LNCAP (cell line): ENCODE data around the gene RALGAPB.

ENCODE experiments used
- TF ChIP-seq, protein P1 (sequence below): fragments of 450-650 bp; IDR thresholded peaks from 2 replicates; pipeline ENCODE4 v1.5.1; 2017; ENCODE audit warnings: mild to moderate bottlenecking

RALGAPB gene

DNA sequence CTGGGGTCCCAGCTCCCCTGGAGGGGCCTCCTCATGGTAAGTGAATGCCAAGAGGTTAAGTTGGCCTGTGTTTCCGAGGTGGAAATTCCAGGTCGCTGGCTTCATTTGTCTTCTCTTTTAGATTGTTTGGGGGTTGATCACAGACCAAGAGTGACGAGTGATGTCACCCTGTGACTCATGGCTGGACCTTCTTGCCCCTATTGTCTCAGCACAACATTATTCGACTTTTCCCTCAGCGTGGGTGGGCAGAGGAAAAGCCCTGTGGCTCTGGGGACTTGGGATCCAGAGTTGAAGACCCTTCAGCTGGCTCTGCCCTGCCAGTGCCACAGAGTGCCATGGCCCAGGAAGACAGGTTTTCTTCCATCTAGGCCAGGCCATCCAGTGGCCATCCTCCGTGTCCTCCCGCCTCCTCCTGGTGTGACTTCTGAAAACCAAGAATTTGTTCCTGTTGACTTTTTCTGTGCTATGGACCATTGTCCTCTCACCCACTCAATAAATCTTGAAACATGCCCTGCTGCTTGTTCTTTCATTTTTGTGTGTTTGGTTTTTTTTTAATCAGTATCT, 22.1 kb upstream of the RALGAPB start:
- TF ChIP-seq, protein P1, sequence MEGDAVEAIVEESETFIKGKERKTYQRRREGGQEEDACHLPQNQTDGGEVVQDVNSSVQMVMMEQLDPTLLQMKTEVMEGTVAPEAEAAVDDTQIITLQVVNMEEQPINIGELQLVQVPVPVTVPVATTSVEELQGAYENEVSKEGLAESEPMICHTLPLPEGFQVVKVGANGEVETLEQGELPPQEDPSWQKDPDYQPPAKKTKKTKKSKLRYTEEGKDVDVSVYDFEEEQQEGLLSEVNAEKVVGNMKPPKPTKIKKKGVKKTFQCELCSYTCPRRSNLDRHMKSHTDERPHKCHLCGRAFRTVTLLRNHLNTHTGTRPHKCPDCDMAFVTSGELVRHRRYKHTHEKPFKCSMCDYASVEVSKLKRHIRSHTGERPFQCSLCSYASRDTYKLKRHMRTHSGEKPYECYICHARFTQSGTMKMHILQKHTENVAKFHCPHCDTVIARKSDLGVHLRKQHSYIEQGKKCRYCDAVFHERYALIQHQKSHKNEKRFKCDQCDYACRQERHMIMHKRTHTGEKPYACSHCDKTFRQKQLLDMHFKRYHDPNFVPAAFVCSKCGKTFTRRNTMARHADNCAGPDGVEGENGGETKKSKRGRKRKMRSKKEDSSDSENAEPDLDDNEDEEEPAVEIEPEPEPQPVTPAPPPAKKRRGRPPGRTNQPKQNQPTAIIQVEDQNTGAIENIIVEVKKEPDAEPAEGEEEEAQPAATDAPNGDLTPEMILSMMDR = no peak

DNA sequence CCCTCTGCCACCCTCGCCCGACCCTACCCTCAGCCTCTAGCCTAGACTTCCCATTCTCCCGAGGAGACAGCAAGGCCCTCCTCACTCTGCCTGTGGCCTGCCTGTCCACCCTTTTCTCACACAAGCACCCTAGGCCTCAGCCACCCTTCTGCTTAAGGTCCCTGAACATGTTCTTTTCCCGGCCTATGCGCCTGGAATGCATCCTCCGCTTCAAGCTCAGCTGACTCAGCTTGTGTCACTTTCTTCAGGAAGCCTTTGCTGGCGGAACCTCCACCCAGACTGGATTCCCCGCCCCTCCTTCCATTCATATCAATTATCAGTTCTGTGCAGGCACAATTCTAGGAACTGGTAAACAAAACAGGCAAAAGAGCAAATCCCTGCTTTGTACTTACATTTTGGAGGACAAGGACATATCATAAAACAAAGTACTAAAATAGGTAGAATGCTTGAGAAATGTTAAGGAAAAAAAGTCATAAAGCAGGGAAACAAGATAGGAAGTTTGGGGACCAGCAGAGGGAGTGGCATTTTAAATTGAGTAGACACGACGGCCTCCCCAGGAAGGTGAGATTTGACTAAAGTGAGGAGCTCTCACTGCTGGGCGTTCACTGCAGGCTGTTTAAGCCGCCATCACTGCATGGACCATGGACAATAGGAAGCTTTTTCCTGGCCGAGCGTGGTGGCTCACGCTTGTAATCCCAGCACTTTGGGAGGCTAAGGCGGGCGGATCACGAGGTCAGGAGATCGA, 19.6 kb upstream of the RALGAPB start:
- TF ChIP-seq, protein P1 = no peak

DNA sequence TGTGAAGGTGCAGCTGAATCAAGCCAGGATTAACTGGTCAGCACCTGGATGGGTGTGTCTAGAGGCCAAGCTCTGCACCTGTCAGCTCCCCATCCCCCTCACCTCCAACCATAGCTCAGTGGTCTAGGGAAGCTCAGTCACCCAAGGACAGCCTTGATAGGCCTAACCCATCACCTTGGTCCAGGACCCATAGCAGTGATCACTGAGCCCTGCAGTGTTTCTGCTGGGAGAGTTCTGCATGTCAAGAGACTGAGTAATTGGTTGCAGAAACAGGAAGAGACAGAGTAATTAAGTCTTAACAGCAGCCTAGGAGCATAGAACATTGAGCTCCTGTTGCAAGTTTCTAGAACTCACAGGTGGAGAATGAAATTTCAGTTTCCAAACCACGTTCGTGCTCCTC, 18.7 kb upstream of the RALGAPB start:
- TF ChIP-seq, protein P1 = no peak

DNA sequence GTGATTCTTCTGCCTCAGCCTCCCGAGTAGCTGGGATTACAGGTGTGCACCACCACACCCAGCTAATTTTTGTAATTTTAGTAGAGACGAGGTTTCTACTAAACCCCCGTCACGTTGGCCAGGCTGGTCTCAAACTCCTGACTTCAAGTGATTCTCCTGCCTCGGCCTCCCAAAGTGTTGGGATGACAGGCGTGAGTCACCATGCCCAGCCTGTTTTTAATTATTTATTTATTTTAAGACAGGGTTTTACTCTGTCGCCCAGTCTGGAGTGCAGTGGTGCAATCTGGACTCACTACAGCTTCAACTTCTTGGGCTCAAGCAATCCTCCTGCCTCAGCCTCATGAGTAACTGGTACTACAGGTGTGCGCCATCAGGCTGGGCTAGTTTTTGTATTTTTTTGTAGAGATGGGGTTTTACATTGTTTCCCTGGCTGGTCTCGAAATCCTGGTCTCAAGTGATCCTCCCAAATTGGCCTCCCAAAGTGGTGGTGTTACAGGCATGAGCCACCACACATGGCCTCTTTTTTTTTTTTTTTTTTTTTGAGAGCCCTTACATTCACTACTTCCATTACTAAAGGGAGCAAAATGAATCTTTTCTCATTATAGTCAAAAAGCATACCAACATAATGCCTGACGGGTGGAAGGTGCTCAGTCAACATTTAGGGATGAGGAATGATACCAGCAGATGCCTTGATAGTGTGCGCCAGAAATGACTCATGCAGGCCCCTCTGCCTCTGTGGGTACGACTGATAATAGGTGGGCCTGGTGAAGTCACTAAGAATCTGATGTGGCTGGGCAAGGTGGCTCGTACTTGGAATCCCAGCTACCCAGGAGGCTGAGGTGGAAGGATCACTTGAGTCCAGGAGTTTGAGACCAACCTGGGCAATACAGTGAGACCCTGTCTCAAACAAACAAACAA, 17.8 kb upstream of the RALGAPB start:
- TF ChIP-seq, protein P1 = no peak

- TF ChIP-seq, protein P1 = no peak
Measured at GRCh38 chr20:38458314-38458713, 14.3 kb upstream of the RALGAPB start.

- TF ChIP-seq, protein P1 = no peak
Measured at GRCh38 chr20:38460040-38460623, 12.5 kb upstream of the RALGAPB start.

GRCh38 chr20:38466171-38466570, 6.5 kb upstream of the RALGAPB start:
- TF ChIP-seq, protein P1 = no peak
